ENCODE data around the gene CMKLR1.

CMKLR1 gene

DNA sequence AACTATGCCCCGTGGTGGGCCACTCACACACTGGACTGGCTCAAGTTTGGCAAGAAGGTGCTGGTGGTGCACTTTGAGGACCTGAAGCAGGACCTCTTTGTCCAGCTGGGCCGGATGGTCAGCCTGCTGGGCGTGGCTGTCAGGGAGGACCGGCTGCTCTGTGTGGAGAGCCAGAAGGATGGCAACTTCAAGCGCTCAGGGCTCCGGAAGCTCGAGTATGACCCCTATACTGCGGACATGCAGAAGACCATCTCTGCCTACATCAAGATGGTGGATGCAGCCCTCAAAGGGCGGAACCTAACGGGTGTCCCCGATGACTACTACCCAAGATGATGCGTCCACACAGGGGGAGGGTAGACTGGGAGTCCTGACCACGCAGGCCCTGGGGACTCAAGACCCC is 91.1 kb downstream of the CMKLR1 start:
- no peak for ATAC-seq
- no peak overlapping the region for H3K27ac Mint-ChIP-seq
- H3K4me1 Mint-ChIP-seq = no peaks in the 10 kb centered on the region
- no peak for DNase-seq
- H3K27me3 Mint-ChIP-seq = peaks cover 16% of the 10 kb centered on the region
- H3K9me3 Mint-ChIP-seq = no peaks in the 10 kb centered on the region
- no peak overlapping the region for H3K4me3 Mint-ChIP-seq
- no peaks in the 10 kb centered on the region for H3K36me3 Mint-ChIP-seq (ENCODE audit: low read depth)

DNA sequence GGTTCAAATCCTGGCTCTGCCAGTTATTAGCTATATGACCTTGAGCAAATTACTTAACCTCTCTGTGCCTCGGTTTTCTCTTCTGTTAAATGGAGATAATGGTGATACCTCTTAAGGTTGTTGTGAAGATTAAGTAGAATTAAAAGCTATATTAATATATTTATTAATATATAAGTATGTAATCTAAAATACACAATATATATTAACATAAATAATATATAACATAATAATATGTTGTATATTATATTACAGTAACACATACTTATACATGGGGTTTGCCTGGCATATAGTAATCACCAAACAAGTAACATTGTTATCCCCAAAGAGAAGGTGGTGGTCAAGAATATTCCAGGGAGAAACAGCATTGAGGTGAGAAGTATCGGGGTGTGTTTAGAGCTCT is 92.0 kb downstream of the CMKLR1 start:
- DNase-seq = no peak
- Mint-ChIP-seq H3K27ac (no peak overlapping the region), H3K4me1 (no peaks in the 10 kb centered on the region), H3K27me3 (peaks cover 14% of the 10 kb centered on the region), H3K36me3 (ENCODE audit: low read depth) (no peaks in the 10 kb centered on the region), H3K9me3 (no peaks in the 10 kb centered on the region), H3K4me3 (no peak overlapping the region)
- no peak for ATAC-seq

DNA sequence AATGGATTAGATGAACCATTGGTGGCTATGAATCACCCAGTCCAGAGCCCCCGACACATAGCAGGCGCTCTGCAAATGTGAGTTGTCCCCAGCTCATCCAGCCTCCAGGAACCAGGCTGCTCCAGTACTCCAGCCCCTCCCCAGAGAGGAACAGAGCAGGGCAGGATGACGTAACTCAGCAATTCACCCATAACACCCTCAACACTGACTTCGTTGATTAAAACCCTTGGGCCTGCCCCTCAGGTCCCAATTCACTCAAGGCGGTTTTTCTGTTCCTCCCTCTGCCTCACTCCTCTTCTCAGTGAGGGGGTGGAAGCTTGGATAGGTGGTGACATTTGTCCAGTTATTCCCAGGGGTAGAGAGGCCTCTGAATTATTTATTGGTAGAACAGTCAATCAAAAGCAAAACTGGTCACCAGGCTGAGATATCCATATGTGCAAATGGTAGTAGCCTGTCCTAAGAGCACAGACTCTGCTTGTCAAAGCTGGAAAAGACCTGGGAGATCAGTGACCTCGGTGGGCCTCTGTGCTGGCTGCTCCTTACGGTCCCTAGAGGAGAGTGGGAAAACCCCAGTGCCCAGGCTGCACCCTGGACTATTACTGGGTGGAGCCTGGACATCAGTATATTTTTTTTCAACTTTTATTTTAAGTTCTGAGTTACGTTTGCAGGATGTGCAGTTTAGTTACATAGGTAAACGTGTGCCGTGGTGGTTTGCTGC is 97.0 kb downstream of the CMKLR1 start:
- Mint-ChIP-seq H3K27me3 (peaks cover 17% of the 10 kb centered on the region), H3K4me1 (no peaks in the 10 kb centered on the region), H3K27ac (no peak overlapping the region)

DNA sequence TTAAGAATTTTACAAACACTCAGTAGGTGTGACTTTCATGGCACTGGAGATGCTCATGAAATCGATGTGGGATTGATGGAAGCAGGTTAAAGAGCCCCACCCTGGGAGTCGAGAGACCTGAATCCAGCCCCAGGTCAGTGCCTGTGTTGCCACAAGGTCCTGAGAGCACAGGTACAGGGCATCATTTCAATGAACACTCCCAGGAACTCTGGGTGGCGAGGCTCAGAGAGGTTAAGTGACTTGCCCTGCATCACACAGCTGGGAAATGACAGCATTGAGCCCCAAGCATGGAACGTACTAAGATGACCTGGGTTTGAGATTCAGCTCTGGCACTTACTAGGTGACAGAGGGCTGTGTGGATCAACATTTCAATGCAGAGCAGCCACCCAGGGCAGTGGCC is 98.2 kb downstream of the CMKLR1 start:
- Mint-ChIP-seq H3K36me3 (ENCODE audit: low read depth) (no peaks in the 10 kb centered on the region), H3K4me3 (no peak overlapping the region), H3K4me1 (no peaks in the 10 kb centered on the region), H3K27ac (no peak overlapping the region), H3K27me3 (peaks cover 22% of the 10 kb centered on the region), H3K9me3 (no peaks in the 10 kb centered on the region)
- no peak for ATAC-seq
- DNase-seq = no peak

More for the DNA sequence above, 97.0 kb downstream of the CMKLR1 start:
- no peaks in the 10 kb centered on the region for H3K9me3 Mint-ChIP-seq
- ATAC-seq (no peak), DNase-seq (no peak)
- no peaks in the 10 kb centered on the region for H3K36me3 Mint-ChIP-seq (ENCODE audit: low read depth)
- H3K4me3 Mint-ChIP-seq = no peak overlapping the region

DNA sequence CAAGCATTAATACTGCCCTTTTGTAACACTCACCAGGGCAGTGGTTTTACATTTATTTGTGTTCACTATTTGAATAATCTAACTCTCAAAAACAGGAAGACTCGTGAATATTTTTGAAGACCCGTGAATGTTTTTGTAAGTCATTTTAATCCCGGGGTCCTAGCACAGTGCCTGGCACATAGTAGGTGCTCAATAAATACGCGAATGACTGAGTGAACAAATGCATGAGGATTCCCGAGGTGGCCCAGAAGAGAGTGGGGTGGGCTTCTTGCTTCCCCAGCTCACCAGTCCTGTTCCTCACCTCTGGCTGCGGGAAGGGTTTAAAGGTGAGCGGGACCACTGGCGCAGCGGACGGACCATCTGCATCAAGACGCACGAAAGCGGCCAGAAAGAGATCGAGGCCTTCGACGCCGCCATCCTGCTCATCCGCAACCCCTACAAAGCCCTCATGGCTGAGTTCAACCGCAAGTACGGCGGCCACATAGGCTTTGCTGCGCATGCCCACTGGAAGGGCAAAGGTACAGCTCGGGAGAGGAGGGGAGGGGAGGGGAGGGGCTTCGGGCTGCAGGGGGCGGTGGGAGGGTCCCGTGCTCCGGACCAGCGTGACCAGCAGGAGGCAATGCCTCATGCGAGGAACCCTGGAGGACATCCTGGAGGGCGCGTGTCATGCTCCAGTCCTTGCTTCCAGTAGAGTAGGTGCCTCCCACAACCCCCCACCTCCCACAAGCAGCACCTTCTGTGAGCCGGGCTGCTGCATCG is 98.9 kb downstream of the CMKLR1 start:
- no peaks in the 10 kb centered on the region for H3K36me3 Mint-ChIP-seq (ENCODE audit: low read depth)
- no peak overlapping the region for H3K4me3 Mint-ChIP-seq
- no peaks in the 10 kb centered on the region for H3K9me3 Mint-ChIP-seq
- ATAC-seq = no peak
- no peaks in the 10 kb centered on the region for H3K4me1 Mint-ChIP-seq
- H3K27me3 Mint-ChIP-seq = peaks cover 22% of the 10 kb centered on the region
- no peak overlapping the region for H3K27ac Mint-ChIP-seq
- no peak for DNase-seq

DNA sequence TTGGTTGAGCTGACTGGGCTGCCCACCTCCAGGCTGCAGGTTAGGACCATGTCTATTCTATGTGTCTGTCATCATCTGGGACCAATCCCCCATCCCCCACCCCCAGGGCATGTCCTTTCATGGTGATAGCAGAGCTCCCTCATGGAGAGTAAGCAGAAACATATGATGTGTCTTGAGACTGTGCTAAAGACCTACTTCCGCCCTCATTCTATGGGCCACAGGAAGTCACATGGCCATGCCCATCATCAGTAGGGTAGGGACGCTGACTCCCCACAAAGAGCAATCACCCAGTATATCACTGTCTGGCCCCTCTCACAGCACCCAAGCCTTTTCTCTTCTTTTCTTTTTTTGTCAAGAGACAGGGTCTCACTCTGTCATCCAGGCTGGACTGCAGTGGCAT is 99.7 kb downstream of the CMKLR1 start:
- Mint-ChIP-seq H3K4me3 (no peak overlapping the region), H3K36me3 (ENCODE audit: low read depth) (no peaks in the 10 kb centered on the region), H3K4me1 (no peaks in the 10 kb centered on the region), H3K9me3 (no peaks in the 10 kb centered on the region), H3K27ac (no peak overlapping the region), H3K27me3 (peaks cover 22% of the 10 kb centered on the region)
- ATAC-seq = no peak
- no peak for DNase-seq

DNA sequence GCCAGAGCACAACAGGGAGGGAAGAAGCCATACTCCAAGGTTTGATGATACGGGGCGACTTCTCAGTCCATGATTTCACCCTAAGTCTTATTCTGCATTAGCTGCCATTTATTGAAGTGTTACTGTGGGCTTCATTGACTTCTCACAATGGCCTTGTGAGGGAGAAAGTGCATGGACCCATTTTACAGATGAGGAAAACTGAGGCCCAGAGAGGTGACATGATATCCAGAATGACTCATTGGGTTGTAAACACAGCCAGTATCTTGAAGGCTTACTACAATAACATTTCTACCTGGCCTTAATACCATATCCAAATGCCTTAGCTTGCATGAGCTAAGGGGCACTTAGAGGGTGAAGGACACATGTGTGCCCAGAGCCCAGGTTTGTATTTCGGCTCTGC is 100.6 kb downstream of the CMKLR1 start:
- no peak overlapping the region for H3K27ac Mint-ChIP-seq
- no peak for DNase-seq
- H3K9me3 Mint-ChIP-seq = no peaks in the 10 kb centered on the region
- H3K4me3 Mint-ChIP-seq = no peak overlapping the region
- H3K36me3 Mint-ChIP-seq (ENCODE audit: low read depth) = no peaks in the 10 kb centered on the region
- peaks cover 22% of the 10 kb centered on the region for H3K27me3 Mint-ChIP-seq
- no peak for ATAC-seq
- H3K4me1 Mint-ChIP-seq = no peaks in the 10 kb centered on the region
